HEK293 (cell line): ENCODE results near the gene PGBD5.

ENCODE experiments used
- CTCF ChIP-seq: fragments of 450-650 bp; formaldehyde crosslinking; IDR thresholded peaks from 2 replicates; pipeline ENCODE4 v1.5.1; 2016; ENCODE audit warnings: missing biosample characterization, missing genetic modification characterization
- KLF8 ChIP-seq: fragments of 450-650 bp; formaldehyde crosslinking; IDR thresholded peaks from 2 replicates; pipeline ENCODE4 v1.5.1; 2016; ENCODE audit warnings: missing biosample characterization, missing genetic modification characterization
- MEIS1 ChIP-seq: sonication (generic); formaldehyde crosslinking; IDR thresholded peaks from 2 replicates; pipeline ENCODE4 v1.8.1; 2022; ENCODE audit warnings: missing genetic modification reagents, mild to moderate bottlenecking, borderline replicate concordance
- PRDM4 ChIP-seq: fragments of 450-650 bp; formaldehyde crosslinking; IDR thresholded peaks from 2 replicates; pipeline ENCODE4 v1.5.1; 2017; ENCODE audit warnings: missing biosample characterization, missing genetic modification characterization
- SCRT2 ChIP-seq: fragments of 450-650 bp; formaldehyde crosslinking; IDR thresholded peaks from 2 replicates; pipeline ENCODE4 v1.5.1; 2016; ENCODE audit warnings: missing biosample characterization, missing genetic modification characterization
- TSHZ1 ChIP-seq: fragments of 450-650 bp; formaldehyde crosslinking; IDR thresholded peaks from 2 replicates; pipeline ENCODE4 v1.5.1; 2016; ENCODE audit warnings: missing biosample characterization, missing genetic modification characterization, borderline replicate concordance
- YY2 ChIP-seq: fragments of 450-650 bp; formaldehyde crosslinking; IDR thresholded peaks from 2 replicates; pipeline ENCODE4 v1.5.1; 2016; ENCODE audit warnings: missing biosample characterization, missing genetic modification characterization
- ZBTB6 ChIP-seq: fragments of 450-650 bp; formaldehyde crosslinking; IDR thresholded peaks from 2 replicates; pipeline ENCODE4 v1.5.1; 2017; ENCODE audit warnings: missing biosample characterization, missing genetic modification characterization
- ZBTB7A ChIP-seq: fragments of 450-650 bp; formaldehyde crosslinking; IDR thresholded peaks from 2 replicates; pipeline ENCODE4 v1.5.1; 2016; ENCODE audit warnings: low read depth, missing biosample characterization, missing genetic modification characterization
- ZNF24 ChIP-seq: fragments of 450-650 bp; formaldehyde crosslinking; IDR thresholded peaks from 2 replicates; pipeline ENCODE4 v1.5.1; 2016; ENCODE audit warnings: missing biosample characterization, missing genetic modification characterization
- ZNF26 ChIP-seq: fragments of 450-650 bp; formaldehyde crosslinking; IDR thresholded peaks from 2 replicates; pipeline ENCODE4 v1.5.1; 2016; ENCODE audit warnings: missing biosample characterization, missing genetic modification characterization
- ZNF280C ChIP-seq: fragments of 450-650 bp; formaldehyde crosslinking; IDR thresholded peaks from 2 replicates; pipeline ENCODE4 v1.5.1; 2016; ENCODE audit warnings: missing biosample characterization, missing genetic modification characterization
- ZNF362 ChIP-seq: fragments of 450-650 bp; formaldehyde crosslinking; IDR thresholded peaks from 2 replicates; pipeline ENCODE4 v1.5.1; 2016; ENCODE audit warnings: missing biosample characterization, missing genetic modification characterization
- ZNF404 ChIP-seq: fragments of 450-650 bp; formaldehyde crosslinking; IDR thresholded peaks from 2 replicates; pipeline ENCODE4 v1.5.1; 2017; ENCODE audit warnings: missing biosample characterization, missing genetic modification characterization
- ZNF426 ChIP-seq: fragments of 450-650 bp; formaldehyde crosslinking; IDR thresholded peaks from 2 replicates; pipeline ENCODE4 v1.5.1; 2017; ENCODE audit warnings: missing biosample characterization, missing genetic modification characterization, mild to moderate bottlenecking, inconsistent platforms, moderate library complexity
- ZNF529 ChIP-seq: fragments of 450-650 bp; formaldehyde crosslinking; IDR thresholded peaks from 2 replicates; pipeline ENCODE4 v1.5.1; 2017; ENCODE audit warnings: missing genetic modification characterization, missing biosample characterization; ENCODE audit not compliant: insufficient replicate concordance
- ZNF623 ChIP-seq: fragments of 450-650 bp; formaldehyde crosslinking; IDR thresholded peaks from 2 replicates; pipeline ENCODE4 v1.5.1; 2016; ENCODE audit warnings: missing biosample characterization, missing genetic modification characterization
- ZNF629 ChIP-seq: fragments of 450-650 bp; formaldehyde crosslinking; IDR thresholded peaks from 2 replicates; pipeline ENCODE4 v1.5.1; 2017; ENCODE audit warnings: missing biosample characterization, missing genetic modification characterization
- ZNF645 ChIP-seq: fragments of 450-650 bp; formaldehyde crosslinking; IDR thresholded peaks from 2 replicates; pipeline ENCODE4; 2016; ENCODE audit warnings: missing biosample characterization, missing genetic modification characterization
- ZNF701 ChIP-seq: fragments of 450-650 bp; formaldehyde crosslinking; IDR thresholded peaks from 2 replicates; pipeline ENCODE4 v1.5.1; 2016; ENCODE audit warnings: missing biosample characterization, missing genetic modification characterization
- ZNF76 ChIP-seq: fragments of 450-650 bp; formaldehyde crosslinking; IDR thresholded peaks from 2 replicates; pipeline ENCODE4; 2016; ENCODE audit warnings: low read depth, missing biosample characterization, missing genetic modification characterization, borderline replicate concordance
- ZSCAN4 ChIP-seq: fragments of 450-650 bp; formaldehyde crosslinking; IDR thresholded peaks from 2 replicates; pipeline ENCODE4 v1.5.1; 2017; ENCODE audit warnings: missing biosample characterization, missing genetic modification characterization

Gene PGBD5

GRCh38 chr1:230310381-230311163 is 115.6 kb downstream of the PGBD5 start (continued):
- TF ChIP-seq ZNF280C (tag by site-specific recombination) (no peak), ZNF645 (tag by site-specific recombination) (no peak), ZNF426 (tag by site-specific recombination) (no peak), ZNF404 (tag by site-specific recombination) (no peak), ZBTB7A (tag by site-specific recombination) (no peak), ZSCAN4 (tag by site-specific recombination) (no peak), ZNF362 (no peak), CTCF (tag by site-specific recombination) (peak; percentile 96), ZNF26 (no peak), MEIS1 (CRISPR knock-in tag) (no peak), ZNF629 (tag by site-specific recombination) (0 out of 2 replicates have a peak, but pooled peaks have one; percentile 23), ZNF701 (no peak), ZNF24 (tag by site-specific recombination) (peak; percentile 87), KLF8 (tag by site-specific recombination) (no peak), YY2 (tag by site-specific recombination) (no peak), ZBTB6 (tag by site-specific recombination) (no peak), ZNF623 (tag by site-specific recombination) (no peak), PRDM4 (no peak), ZNF529 (tag by site-specific recombination) (no peak), TSHZ1 (no peak), ZNF76 (tag by site-specific recombination) (no peak), SCRT2 (tag by site-specific recombination) (peak; percentile 74)
